M059J (cell line): ENCODE measurements around the gene CMSS1. TPM values are rescaled to one million over a fixed set of nuclear protein-coding genes. Genes with fewer than 3 reads are reported as not detected.

Source experiments
- DNase-seq: peaks from one replicate; pipeline ENCODE4 v3.0.0-alpha.2; 2012; ENCODE audit warnings: low read depth
- total RNA-seq: library from RNA; depleted of rRNA; stranded (reverse); fragments of >200 nt; shearing (Covaris generic); gene quantifications from 2 replicates; pipeline ENCODE4 v1.2.3, GENCODE V29; 2014; rRNA removed

CMSS1 gene
- total RNA-seq = 38.7 and 49.9 TPM in 2 replicates

GRCh38 chr3:99817437-99818240 lies at the start of gene CMSS1:
Gene CMSS1 (plus strand): TSS chr3:99817862.
- DNase-seq = peak; percentile 89

- no peak for DNase-seq
Measured at GRCh38 chr3:99768126-99768525, 49.5 kb upstream of the CMSS1 start.

- DNase-seq = no peak
Measured at GRCh38 chr3:99768808-99769501, 48.7 kb upstream of the CMSS1 start.

- no peak for DNase-seq
Measured at GRCh38 chr3:99772171-99772570, 45.5 kb upstream of the CMSS1 start.

- DNase-seq = peak; percentile 50
Measured at GRCh38 chr3:99772671-99773070, 45.0 kb upstream of the CMSS1 start.

GRCh38 chr3:99774467-99774866 lies 43.2 kb upstream of the CMSS1 start:
- peak; percentile 94 for DNase-seq

GRCh38 chr3:99776516-99777209 lies 41.0 kb upstream of the CMSS1 start:
- peak; percentile 98 for DNase-seq

- no peak for DNase-seq
Measured at GRCh38 chr3:99777210-99777549, 40.5 kb upstream of the CMSS1 start.

GRCh38 chr3:99777708-99778107 lies 40.0 kb upstream of the CMSS1 start:
- DNase-seq = no peak

GRCh38 chr3:99780749-99781148 lies 36.9 kb upstream of the CMSS1 start:
- peak; percentile 90 for DNase-seq

- DNase-seq = peak; percentile 72
Measured at GRCh38 chr3:99781761-99782160, 35.9 kb upstream of the CMSS1 start.

- DNase-seq = peak; percentile 99
Measured at GRCh38 chr3:99783011-99783573, 34.6 kb upstream of the CMSS1 start.

GRCh38 chr3:99789011-99789721 lies 28.5 kb upstream of the CMSS1 start:
- DNase-seq = peak; percentile 75

GRCh38 chr3:99794485-99794884 lies 23.2 kb upstream of the CMSS1 start:
- DNase-seq = no peak

- DNase-seq = no peak
Measured at GRCh38 chr3:99795573-99795972, 22.1 kb upstream of the CMSS1 start.

GRCh38 chr3:99799422-99799821 lies 18.2 kb upstream of the CMSS1 start:
- no peak for DNase-seq

GRCh38 chr3:99803297-99803696 lies 14.4 kb upstream of the CMSS1 start:
- DNase-seq = no peak

- no peak for DNase-seq
Measured at GRCh38 chr3:99805160-99805559, 12.5 kb upstream of the CMSS1 start.

GRCh38 chr3:99808163-99808794 lies 9.4 kb upstream of the CMSS1 start:
- peak; percentile 81 for DNase-seq

GRCh38 chr3:99809565-99809964 lies 8.1 kb upstream of the CMSS1 start:
- no peak for DNase-seq

- DNase-seq = peak; percentile 31
Measured at GRCh38 chr3:99810403-99810802, 7.3 kb upstream of the CMSS1 start.
